ENCODE results near the gene NYAP2. TPM values are rescaled to one million over a fixed set of nuclear protein-coding genes. Genes with fewer than 3 reads are reported as not detected.

The NYAP2 gene
- total RNA-seq, 2 donors from 2014 or later, result 0.52 TPM; not detected in 1

GRCh38 chr2:225466891-225467604 lies 67.5 kb downstream of the NYAP2 start:
- intact Hi-C loops (cut with DNase I), result no loop called here
- no peak for TF ChIP-seq CTCF (IDR thresholded peaks at IDR 0.05)
- no peak for TF ChIP-seq POLR2A (IDR thresholded peaks at IDR 0.05)
- Histone ChIP-seq H3K4me3 (no peak overlapping the region), H3K36me3 (replicated peaks in 1 of 2; ENCODE audit: insufficient read depth in 1 of 2, low read depth in 2 of 2) (no peaks in the 10 kb centered on the region), H3K9me3 (no peaks in the 10 kb centered on the region), H3K27me3 (no peaks in the 10 kb centered on the region), H3K27ac (no peak overlapping the region), H3K4me1 (peaks cover 30% of the 10 kb centered on the region)
- 61 to 66% methylated on average over 9 of the region's 9 CpGs for WGBS, 2 donors
- DNase-seq (peak in 1 of 4 donors; percentile 3), ATAC-seq (no peak)

GRCh38 chr2:225468131-225468530 lies 68.6 kb downstream of the NYAP2 start:
- H3K27me3 ChIP-seq, result no peaks in the 10 kb centered on the region
- ATAC-seq (no peak), DNase-seq (no peak)
- WGBS, 2 donors, result 57 to 59% methylated on average over 2 of the region's 2 CpGs
- no peak for TF ChIP-seq CTCF (IDR thresholded peaks at IDR 0.05)
- no peak for TF ChIP-seq POLR2A (IDR thresholded peaks at IDR 0.05)
- H3K9me3 ChIP-seq, result no peaks in the 10 kb centered on the region
- intact Hi-C loops (cut with DNase I), result no loop called here
- H3K4me1 ChIP-seq, result peaks cover 34% of the 10 kb centered on the region
- no peaks in the 10 kb centered on the region for H3K36me3 ChIP-seq (replicated peaks in 1 of 2; ENCODE audit: insufficient read depth in 1 of 2, low read depth in 2 of 2)
- no peak overlapping the region for H3K4me3 ChIP-seq
- no peak overlapping the region for H3K27ac ChIP-seq

GRCh38 chr2:225471039-225471438 lies 71.5 kb downstream of the NYAP2 start:
- Histone ChIP-seq H3K36me3 (replicated peaks in 1 of 2; ENCODE audit: insufficient read depth in 1 of 2, low read depth in 2 of 2) (no peaks in the 10 kb centered on the region), H3K9me3 (no peaks in the 10 kb centered on the region), H3K4me3 (no peak overlapping the region), H3K27ac (no peak overlapping the region), H3K4me1 (peaks cover 39% of the 10 kb centered on the region), H3K27me3 (no peaks in the 10 kb centered on the region)
- ATAC-seq (peak; percentile 48), DNase-seq (no peak)
- WGBS, 2 donors, result 17 to 20% methylated on average over 3 of the region's 3 CpGs
- no peak for TF ChIP-seq POLR2A (IDR thresholded peaks at IDR 0.05)
- no peak for TF ChIP-seq CTCF (IDR thresholded peaks at IDR 0.05)
- intact Hi-C loops (cut with DNase I), result no loop called here

GRCh38 chr2:225471482-225471881 lies 72.0 kb downstream of the NYAP2 start:
- peak; percentile 86 for ATAC-seq
- Histone ChIP-seq H3K4me3 (no peak overlapping the region), H3K27me3 (no peaks in the 10 kb centered on the region), H3K9me3 (no peaks in the 10 kb centered on the region), H3K27ac (peak overlapping the region in 1 of 4 donors; percentile 10), H3K4me1 (peaks cover 37% of the 10 kb centered on the region), H3K36me3 (replicated peaks in 1 of 2; ENCODE audit: insufficient read depth in 1 of 2, low read depth in 2 of 2) (no peaks in the 10 kb centered on the region)
- WGBS, 2 donors, result 15 to 17% methylated on average over 2 of the region's 2 CpGs
- DNase-seq, result peak in 1 of 4 donors; percentile 13
- TF ChIP-seq CTCF (IDR thresholded peaks at IDR 0.05) (no peak), POLR2A (IDR thresholded peaks at IDR 0.05) (no peak)
- intact Hi-C loops (cut with DNase I), result no loop called here

- intact Hi-C loops (cut with DNase I), result no loop called here
- Histone ChIP-seq H3K4me3 (no peak overlapping the region), H3K27ac (no peak overlapping the region), H3K27me3 (no peaks in the 10 kb centered on the region), H3K9me3 (no peaks in the 10 kb centered on the region), H3K36me3 (replicated peaks in 1 of 2; ENCODE audit: insufficient read depth in 1 of 2, low read depth in 2 of 2) (no peaks in the 10 kb centered on the region), H3K4me1 (peaks cover 30% of the 10 kb centered on the region)
- DNase-seq, result no peak
- 61 to 85% methylated on average over 2 of the region's 2 CpGs for WGBS, 2 donors
- TF ChIP-seq CTCF (IDR thresholded peaks at IDR 0.05) (no peak), POLR2A (IDR thresholded peaks at IDR 0.05) (no peak)
- ATAC-seq, result no peak
Observed at GRCh38 chr2:225472161-225472560, 72.7 kb downstream of the NYAP2 start.
